ENCODE results near the gene DLGAP1. TPM values are rescaled to one million over a fixed set of nuclear protein-coding genes. Genes with fewer than 3 reads are reported as not detected.

Gene DLGAP1
- total and polyA plus RNA-seq, 2 of the 8 experiments (the other 6 are each of a cell fraction or from before 2014, with no cell fraction given), result 11.8 to 16.9 TPM

DNA sequence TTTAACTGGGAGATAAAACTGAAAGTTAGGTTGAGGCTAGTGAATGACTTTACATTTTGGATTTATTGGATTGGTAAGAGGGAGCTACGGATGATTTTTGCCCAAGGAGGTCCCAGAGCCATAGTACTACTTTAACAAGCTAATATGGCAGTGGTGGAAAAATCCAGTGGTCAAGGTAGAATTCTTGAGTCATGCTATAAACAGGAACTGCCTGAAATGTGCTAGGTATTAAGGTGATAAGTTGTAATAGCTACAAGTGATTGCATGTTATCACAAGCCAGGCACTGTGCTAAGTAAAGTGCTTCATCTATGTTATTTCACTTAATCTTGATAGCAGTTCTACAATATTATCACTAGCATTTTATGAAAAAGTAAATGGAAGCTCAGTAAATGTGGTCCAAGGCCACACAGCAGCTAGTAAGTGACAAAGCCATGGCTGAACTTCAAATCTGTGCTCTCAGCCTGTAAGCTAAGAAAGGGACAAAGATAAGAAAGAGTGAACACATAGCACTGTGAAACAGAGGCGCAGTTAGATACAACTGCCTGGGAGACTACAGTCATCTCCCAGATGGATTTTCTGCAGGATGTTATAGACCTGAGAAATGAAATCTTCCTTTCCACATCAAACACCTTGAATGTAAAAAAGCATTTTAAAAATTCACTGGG, 535.6 kb downstream of the DLGAP1 start:
- Histone ChIP-seq H3K14ac (ENCODE audit: insufficient read length) (no peak overlapping the region), H3K4me2 (ENCODE audit: insufficient read depth in 1 of 2, low read depth in 2 of 2, low read length in 2 of 2) (no peak overlapping the region), H3K79me2 (ENCODE audit: control insufficient read depth in 1 of 2, insufficient read depth in 2 of 2, low read length in 2 of 2) (no peaks in the 10 kb centered on the region), H3K27me3 (replicated peaks in 1 of 4; ENCODE audit: control insufficient read depth in 3 of 4, extremely low read depth in 1 of 4, insufficient read depth in 3 of 4, low read length in 3 of 4) (no peaks in the 10 kb centered on the region), H2BK15ac (ENCODE audit: low read length) (no peak overlapping the region), H3K9ac (replicated peaks in 1 of 4; ENCODE audit: extremely low read depth in 1 of 4, low read depth in 3 of 4, low read length in 3 of 4) (no peak overlapping the region; a peak in 1 of 7 replicates), H2BK12ac (ENCODE audit: low read depth, low read length) (no peak overlapping the region), H3K23me2 (ENCODE audit: low read depth, low read length) (no peaks in the 10 kb centered on the region), H2AFZ (ENCODE audit: low read length) (no peak overlapping the region), H2BK120ac (replicated peaks; ENCODE audit: low read depth, low read length) (no peak overlapping the region), H4K20me1 (replicated peaks in 1 of 2; ENCODE audit: control insufficient read depth in 1 of 2, insufficient read depth in 2 of 2, low read length in 2 of 2) (peaks cover 0 to 1% of the 10 kb centered on the region in 2 experiments), H4K91ac (replicated peaks; ENCODE audit: insufficient read length, low read length) (no peak overlapping the region), H3K4me1 (replicated peaks in 1 of 4; ENCODE audit: control insufficient read depth in 3 of 4, insufficient read depth in 4 of 4, low read length in 3 of 4) (no peaks in the 10 kb centered on the region; a peak in 1 of 7 replicates), H2BK20ac (ENCODE audit: low read length) (no peak overlapping the region), H2AK5ac (ENCODE audit: low read depth, low read length) (no peak overlapping the region), H3K4ac (replicated peaks; ENCODE audit: insufficient read length, low read depth, low read length) (no peak overlapping the region), H3K56ac (replicated peaks; ENCODE audit: insufficient read length, low read depth, low read length) (no peak overlapping the region), H3K4me3 (ENCODE audit: extremely low read depth in 1 of 4, insufficient read depth in 2 of 4, low read depth in 3 of 4, low read length in 4 of 4) (no peak overlapping the region), H3K9me3 (ENCODE audit: insufficient read depth in 2 of 2, low read depth in 1 of 2, low read length in 1 of 2) (no peaks in the 10 kb centered on the region), H4K5ac (ENCODE audit: insufficient read length, low read depth, low read length) (no peak overlapping the region), H3K18ac (ENCODE audit: extremely low read depth, low read length) (no peak overlapping the region), H3K27ac (ENCODE audit: low read depth, low read length) (no peak overlapping the region), H3K79me1 (ENCODE audit: low read depth, low read length) (no peaks in the 10 kb centered on the region), H3K23ac (ENCODE audit: insufficient read length) (no peak overlapping the region), H4K8ac (ENCODE audit: extremely low read depth, insufficient read depth, low read length) (no peak overlapping the region), H3K36me3 (ENCODE audit: control insufficient read depth in 2 of 4, insufficient read depth in 4 of 4, low read length in 3 of 4) (no peaks in the 10 kb centered on the region), H2BK5ac (ENCODE audit: low read depth, low read length) (no peak overlapping the region)
- no peak for DNase-seq (ENCODE audit: low read depth in 1 of 2, low spot score in 2 of 2)
- no peak for TF ChIP-seq TEAD4 (IDR thresholded peaks at IDR 0.05; ENCODE audit: low read depth, low read length)
- ChIA-PET POLR2A (ENCODE audit: partially characterized antibody) (interaction anchor here (1.0 kb wide), 1 partner anchor 19 kb away, joined by 3 read pairs; no protein-coding TSS in a partner anchor), CTCF (ENCODE audit: partially characterized antibody) (interaction anchor here (0.6 to 0.7 kb wide), 2 partner anchors 12 to 534 kb away, joined by 3 read pairs; no protein-coding TSS in a partner anchor)
- FAIRE-seq, result no peak
- 91% methylated on average over 2 of the region's 2 CpGs; no CpG with 5 or more reads in 1 of the 2 experiments for WGBS, 2 experiments (ENCODE audit: extremely low coverage in 1 of 2, insufficient coverage in 1 of 2, insufficient read length in 1 of 2, insufficient replicate concordance in 2 of 2, low coverage in 1 of 2, low lambda C conversion rate in 2 of 2, missing lambda C conversion rate in 1 of 2)
